ENCODE measurements around the gene TM9SF1. TPM values are rescaled to one million over a fixed set of nuclear protein-coding genes. Genes with fewer than 3 reads are reported as not detected.

TM9SF1 gene
- total and polyA plus RNA-seq, 2 of the 13 experiments (the other 11 are each of a cell fraction or from before 2014, with no cell fraction given) = 83.2 to 110 TPM

- Histone ChIP-seq H3K36me3 (replicated peaks in 1 of 2; ENCODE audit: control insufficient read depth in 1 of 2, insufficient read depth in 2 of 2, low read length in 2 of 2) (peaks cover 26 to 42% of the 10 kb centered on the region in 2 experiments), H3K4me1 (ENCODE audit: insufficient read depth, low read length) (peaks cover 63% of the 10 kb centered on the region), H3K4me2 (ENCODE audit: low read depth, low read length) (peak overlapping the region; percentile 98), H2AFZ (ENCODE audit: low read length) (peak overlapping the region; percentile 21), H3K9me3 (ENCODE audit: low read length) (no peaks in the 10 kb centered on the region), H3K9ac (ENCODE audit: insufficient read depth, low read depth, low read length) (peak overlapping the region; percentile 95), H3K79me2 (ENCODE audit: insufficient read depth, low read length) (peaks cover 43% of the 10 kb centered on the region), H4K20me1 (ENCODE audit: insufficient read depth, low read length) (peaks cover 7% of the 10 kb centered on the region; the same call in 1 of the 2 replicates), H3K27me3 (ENCODE audit: control insufficient read depth in 1 of 2, insufficient read depth in 2 of 2, low read length in 2 of 2) (peaks cover 0 to 3% of the 10 kb centered on the region in 2 experiments; a peak in 1 of 5 replicates), H3K4me3 (replicated peaks in 1 of 3; ENCODE audit: insufficient read depth in 1 of 3, low read depth in 2 of 3, low read length in 3 of 3) (peak overlapping the region; percentile 90 to 100 (median 91)), H3K27ac (ENCODE audit: extremely low read length, insufficient read depth, low read length) (peak overlapping the region; percentile 76)
- ATAC-seq (no peak), FAIRE-seq (peak; percentile 43), DNase-seq (ENCODE audit: low spot score) (no peak)
- BruUV-seq (replicated peaks) = TSS peak; percentile 63
- intact Hi-C loops (cut with micrococcal nuclease; ENCODE audit: unreplicated experiment) = loop anchor here (1.0 kb wide), 3 partner anchors 15 to 42 kb away; partner anchors contain the start of genes DCAF11, IPO4, IRF9 and NRL
- in situ Hi-C loops (cut with HindIII; ENCODE audit: extremely low pct_ligation_motif_present, low pct_unique_long_range_greater_than_20kb) = loop anchor here (25.0 kb wide), 1 partner anchor 834 kb away; the partner anchor contains the start of genes BCL2L2, PABPN1 and PPP1R3E
- WGBS (ENCODE audit: low lambda C conversion rate) = 5% methylated on average over 9 of the region's 9 CpGs
- CTCF ChIA-PET (ENCODE audit: low intra/inter-chr PET ratio, low total read pairs) = no interaction called here
- POLR2A ChIA-PET = interaction anchor here (0.9 to 8.5 kb wide), 46 partner anchors 10 to 1556 kb away, joined by 3 to 279 read pairs (median 8); partner anchors contain the start of genes ACIN1, C14orf119, CARMIL3 and CHMP4A
- TF ChIP-seq ZNF180 (CRISPR knock-in tag; IDR thresholded peaks at IDR 0.05; ENCODE audit: borderline replicate concordance, low read depth) (0 out of 2 replicates have a peak, but pooled peaks have one; percentile 17), REPIN1 (CRISPR knock-in tag; IDR thresholded peaks at IDR 0.05; ENCODE audit: borderline replicate concordance, low read depth) (no peak; the same call in 1 of the 2 replicates), ZNF10 (CRISPR knock-in tag; IDR thresholded peaks at IDR 0.05; ENCODE audit: borderline replicate concordance, low read depth) (no peak), ZNF24 (IDR thresholded peaks at IDR 0.05) (0 out of 2 replicates have a peak, but pooled peaks have one; percentile 13), ZNF781 (CRISPR knock-in tag; IDR thresholded peaks at IDR 0.05; ENCODE audit: borderline replicate concordance, not compliant biosample characterization) (no peak), ZNF691 (CRISPR knock-in tag; IDR thresholded peaks at IDR 0.05; ENCODE audit: borderline replicate concordance, low read depth) (0 out of 2 replicates have a peak, but pooled peaks have one; percentile 16), MZF1 (CRISPR knock-in tag; IDR thresholded peaks at IDR 0.05; ENCODE audit: borderline replicate concordance) (0 out of 2 replicates have a peak, but pooled peaks have one; percentile 41), HNF4A (CRISPR knock-in tag; IDR thresholded peaks at IDR 0.05) (no peak), CHD2 (IDR thresholded peaks at IDR 0.05; ENCODE audit: low read depth, low read length) (no peak; the same call in 1 of the 2 replicates), ARNTL (CRISPR knock-in tag; IDR thresholded peaks at IDR 0.05) (0 out of 2 replicates have a peak, but pooled peaks have one; percentile 23)
- TF ChIP-seq, protein P1, sequence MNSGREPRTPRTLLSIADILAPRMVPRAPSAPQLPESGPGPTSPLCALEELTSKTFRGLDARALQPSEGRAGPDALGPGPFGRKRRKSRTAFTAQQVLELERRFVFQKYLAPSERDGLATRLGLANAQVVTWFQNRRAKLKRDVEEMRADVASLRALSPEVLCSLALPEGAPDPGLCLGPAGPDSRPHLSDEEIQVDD (CRISPR knock-in tag; IDR thresholded peaks at IDR 0.05; ENCODE audit: borderline replicate concordance) = 0 out of 2 replicates have a peak, but pooled peaks have one; percentile 81
- TF ChIP-seq, protein P2, sequence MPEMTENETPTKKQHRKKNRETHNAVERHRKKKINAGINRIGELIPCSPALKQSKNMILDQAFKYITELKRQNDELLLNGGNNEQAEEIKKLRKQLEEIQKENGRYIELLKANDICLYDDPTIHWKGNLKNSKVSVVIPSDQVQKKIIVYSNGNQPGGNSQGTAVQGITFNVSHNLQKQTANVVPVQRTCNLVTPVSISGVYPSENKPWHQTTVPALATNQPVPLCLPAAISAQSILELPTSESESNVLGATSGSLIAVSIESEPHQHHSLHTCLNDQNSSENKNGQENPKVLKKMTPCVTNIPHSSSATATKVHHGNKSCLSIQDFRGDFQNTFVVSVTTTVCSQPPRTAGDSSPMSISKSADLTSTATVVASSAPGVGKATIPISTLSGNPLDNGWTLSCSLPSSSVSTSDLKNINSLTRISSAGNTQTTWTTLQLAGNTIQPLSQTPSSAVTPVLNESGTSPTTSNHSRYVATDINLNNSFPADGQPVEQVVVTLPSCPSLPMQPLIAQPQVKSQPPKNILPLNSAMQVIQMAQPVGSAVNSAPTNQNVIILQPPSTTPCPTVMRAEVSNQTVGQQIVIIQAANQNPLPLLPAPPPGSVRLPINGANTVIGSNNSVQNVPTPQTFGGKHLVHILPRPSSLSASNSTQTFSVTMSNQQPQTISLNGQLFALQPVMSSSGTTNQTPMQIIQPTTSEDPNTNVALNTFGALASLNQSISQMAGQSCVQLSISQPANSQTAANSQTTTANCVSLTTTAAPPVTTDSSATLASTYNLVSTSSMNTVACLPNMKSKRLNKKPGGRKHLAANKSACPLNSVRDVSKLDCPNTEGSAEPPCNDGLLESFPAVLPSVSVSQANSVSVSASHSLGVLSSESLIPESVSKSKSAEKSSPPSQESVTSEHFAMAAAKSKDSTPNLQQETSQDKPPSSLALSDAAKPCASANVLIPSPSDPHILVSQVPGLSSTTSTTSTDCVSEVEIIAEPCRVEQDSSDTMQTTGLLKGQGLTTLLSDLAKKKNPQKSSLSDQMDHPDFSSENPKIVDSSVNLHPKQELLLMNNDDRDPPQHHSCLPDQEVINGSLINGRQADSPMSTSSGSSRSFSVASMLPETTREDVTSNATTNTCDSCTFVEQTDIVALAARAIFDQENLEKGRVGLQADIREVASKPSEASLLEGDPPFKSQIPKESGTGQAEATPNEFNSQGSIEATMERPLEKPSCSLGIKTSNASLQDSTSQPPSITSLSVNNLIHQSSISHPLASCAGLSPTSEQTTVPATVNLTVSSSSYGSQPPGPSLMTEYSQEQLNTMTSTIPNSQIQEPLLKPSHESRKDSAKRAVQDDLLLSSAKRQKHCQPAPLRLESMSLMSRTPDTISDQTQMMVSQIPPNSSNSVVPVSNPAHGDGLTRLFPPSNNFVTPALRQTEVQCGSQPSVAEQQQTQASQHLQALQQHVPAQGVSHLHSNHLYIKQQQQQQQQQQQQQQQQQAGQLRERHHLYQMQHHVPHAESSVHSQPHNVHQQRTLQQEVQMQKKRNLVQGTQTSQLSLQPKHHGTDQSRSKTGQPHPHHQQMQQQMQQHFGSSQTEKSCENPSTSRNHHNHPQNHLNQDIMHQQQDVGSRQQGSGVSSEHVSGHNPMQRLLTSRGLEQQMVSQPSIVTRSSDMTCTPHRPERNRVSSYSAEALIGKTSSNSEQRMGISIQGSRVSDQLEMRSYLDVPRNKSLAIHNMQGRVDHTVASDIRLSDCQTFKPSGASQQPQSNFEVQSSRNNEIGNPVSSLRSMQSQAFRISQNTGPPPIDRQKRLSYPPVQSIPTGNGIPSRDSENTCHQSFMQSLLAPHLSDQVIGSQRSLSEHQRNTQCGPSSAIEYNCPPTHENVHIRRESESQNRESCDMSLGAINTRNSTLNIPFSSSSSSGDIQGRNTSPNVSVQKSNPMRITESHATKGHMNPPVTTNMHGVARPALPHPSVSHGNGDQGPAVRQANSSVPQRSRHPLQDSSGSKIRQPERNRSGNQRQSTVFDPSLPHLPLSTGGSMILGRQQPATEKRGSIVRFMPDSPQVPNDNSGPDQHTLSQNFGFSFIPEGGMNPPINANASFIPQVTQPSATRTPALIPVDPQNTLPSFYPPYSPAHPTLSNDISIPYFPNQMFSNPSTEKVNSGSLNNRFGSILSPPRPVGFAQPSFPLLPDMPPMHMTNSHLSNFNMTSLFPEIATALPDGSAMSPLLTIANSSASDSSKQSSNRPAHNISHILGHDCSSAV (CRISPR knock-in tag; IDR thresholded peaks at IDR 0.05; ENCODE audit: borderline replicate concordance) = 0 out of 2 replicates have a peak, but pooled peaks have one; percentile 29
These were observed 49.4 kb downstream of the TM9SF1 start for GRCh38 chr14:24145690-24146452.
